HG03354 (cell line): ENCODE measurements around the gene PAF1.
"Not testable (repeated sequence)": the region's sequence is repeated elsewhere in the genome, so short reads cannot be mapped to it uniquely, and the experiment has no call there.

Experiments
- ATAC-seq: cut with Tn5 transposase; IDR thresholded peaks from one replicate; pipeline ENCODE4 v1.9.1; 2021; ENCODE audit warnings: mild to moderate bottlenecking; ENCODE audit not compliant: unreplicated experiment, poor library complexity, severe bottlenecking

Gene PAF1

GRCh38 chr19:39385629-39386411, 5.1 kb downstream of the PAF1 start:
- ATAC-seq = no peak

GRCh38 chr19:39384839-39385568, 5.9 kb downstream of the PAF1 start:
- no peak for ATAC-seq

GRCh38 chr19:39382991-39383828, 7.7 kb downstream of the PAF1 start:
- ATAC-seq = no peak

- ATAC-seq = no peak
Measured at GRCh38 chr19:39381910-39382611, 8.8 kb downstream of the PAF1 start.

GRCh38 chr19:39380521-39381502, 10.1 kb downstream of the PAF1 start:
- no peak for ATAC-seq

GRCh38 chr19:39379865-39380396, 11.0 kb downstream of the PAF1 start:
- ATAC-seq = no peak

- ATAC-seq = not testable (repeated sequence)
Measured at GRCh38 chr19:39379366-39379765, 11.5 kb downstream of the PAF1 start.

- ATAC-seq = no peak
Measured at GRCh38 chr19:39377373-39378362, 13.2 kb downstream of the PAF1 start.

GRCh38 chr19:39375929-39376328, 15.0 kb downstream of the PAF1 start:
- ATAC-seq = no peak

- ATAC-seq = no peak
Measured at GRCh38 chr19:39372941-39373340, 18.0 kb downstream of the PAF1 start.

GRCh38 chr19:39372047-39372802, 18.7 kb downstream of the PAF1 start:
- ATAC-seq = no peak

- no peak for ATAC-seq
Measured at GRCh38 chr19:39370735-39371134, 20.2 kb downstream of the PAF1 start.

- ATAC-seq = no peak
Measured at GRCh38 chr19:39369200-39369599, 21.7 kb downstream of the PAF1 start.

GRCh38 chr19:39365531-39365930, 25.4 kb downstream of the PAF1 start:
- no peak for ATAC-seq

- ATAC-seq = no peak
Measured at GRCh38 chr19:39363901-39364457, 26.9 kb downstream of the PAF1 start.
